NT2/D1 (cell line): ENCODE data around the gene TECR.
"Not testable (repeated sequence)": the region's sequence is repeated elsewhere in the genome, so short reads cannot be mapped to it uniquely, and the experiment has no call there.

Source experiments
- SUZ12 ChIP-seq: IDR thresholded peaks from 2 replicates; pipeline ENCODE4 v1.6.1; 2011; ENCODE audit not compliant: insufficient read length, insufficient read depth; ENCODE audit errors: extremely low read depth
- YY1 ChIP-seq: IDR thresholded peaks from 2 replicates; pipeline ENCODE4 v1.6.1; 2011; ENCODE audit not compliant: insufficient read length, insufficient read depth
- ZNF274 ChIP-seq: IDR thresholded peaks from 2 replicates; pipeline ENCODE4 v1.6.1; 2011; ENCODE audit warnings: mild to moderate bottlenecking, low read depth, low read length

DNA sequence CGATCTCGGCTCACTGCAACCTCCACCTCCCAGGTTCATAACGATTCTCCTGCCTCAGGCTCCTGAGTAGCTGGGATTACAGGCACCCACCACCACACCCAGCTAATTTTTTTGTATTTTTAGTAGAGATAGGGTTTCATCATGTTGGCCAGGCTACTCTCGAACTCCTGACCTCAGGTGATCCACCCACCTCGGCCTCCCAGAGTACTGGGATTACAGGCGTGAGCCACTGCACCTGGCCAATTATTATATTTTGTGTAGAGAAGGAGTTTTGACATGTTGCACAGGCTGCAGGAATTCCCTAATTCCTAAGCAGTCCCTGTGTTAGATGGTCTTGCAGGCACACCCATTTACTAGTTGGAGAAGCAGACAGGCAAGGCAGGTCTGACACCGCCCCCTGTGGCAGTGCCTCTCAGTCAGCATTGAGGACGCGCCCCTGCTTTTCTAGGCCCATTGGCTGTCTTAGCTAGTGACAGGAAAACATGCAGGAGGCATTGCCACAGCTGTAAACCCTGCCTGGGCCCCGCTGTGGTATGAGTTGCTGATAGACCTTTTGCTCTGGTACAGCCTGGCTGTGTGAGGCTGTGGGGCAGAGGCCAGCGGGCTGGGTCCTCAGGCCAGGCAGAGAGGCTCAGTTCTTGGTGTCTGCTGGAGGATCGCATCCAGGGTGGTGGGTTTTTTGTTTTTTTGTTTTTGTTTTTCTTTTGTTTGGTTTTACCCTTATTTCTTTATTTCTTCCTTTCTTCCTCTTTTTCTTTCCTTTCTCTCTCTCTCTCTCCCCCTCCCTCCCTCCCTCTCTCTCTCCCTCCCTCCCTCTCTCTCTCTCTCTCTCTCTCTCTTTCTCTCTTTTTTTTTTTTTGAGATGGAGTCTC, 22.0 kb downstream of the TECR start:
- TF ChIP-seq YY1, ZNF274, SUZ12: not testable (repeated sequence)
